Neural progenitor cell (in vitro differentiated cells): ENCODE data around the gene SCAANT1.

ENCODE experiments used
- EZH2 ChIP-seq: fragments of 200-600 bp; sonication (generic); IDR thresholded peaks from 2 replicates; pipeline ENCODE4 v1.6.1; 2017; ENCODE audit warnings: antibody characterized with exemption, mild to moderate bottlenecking, moderate library complexity
- TF ChIP-seq, protein P1 (sequence below): fragments of 200-600 bp; sonication (generic); IDR thresholded peaks from 2 replicates; pipeline ENCODE4 v1.5.1; 2017; ENCODE audit warnings: antibody characterized with exemption, mild to moderate bottlenecking

DNA sequence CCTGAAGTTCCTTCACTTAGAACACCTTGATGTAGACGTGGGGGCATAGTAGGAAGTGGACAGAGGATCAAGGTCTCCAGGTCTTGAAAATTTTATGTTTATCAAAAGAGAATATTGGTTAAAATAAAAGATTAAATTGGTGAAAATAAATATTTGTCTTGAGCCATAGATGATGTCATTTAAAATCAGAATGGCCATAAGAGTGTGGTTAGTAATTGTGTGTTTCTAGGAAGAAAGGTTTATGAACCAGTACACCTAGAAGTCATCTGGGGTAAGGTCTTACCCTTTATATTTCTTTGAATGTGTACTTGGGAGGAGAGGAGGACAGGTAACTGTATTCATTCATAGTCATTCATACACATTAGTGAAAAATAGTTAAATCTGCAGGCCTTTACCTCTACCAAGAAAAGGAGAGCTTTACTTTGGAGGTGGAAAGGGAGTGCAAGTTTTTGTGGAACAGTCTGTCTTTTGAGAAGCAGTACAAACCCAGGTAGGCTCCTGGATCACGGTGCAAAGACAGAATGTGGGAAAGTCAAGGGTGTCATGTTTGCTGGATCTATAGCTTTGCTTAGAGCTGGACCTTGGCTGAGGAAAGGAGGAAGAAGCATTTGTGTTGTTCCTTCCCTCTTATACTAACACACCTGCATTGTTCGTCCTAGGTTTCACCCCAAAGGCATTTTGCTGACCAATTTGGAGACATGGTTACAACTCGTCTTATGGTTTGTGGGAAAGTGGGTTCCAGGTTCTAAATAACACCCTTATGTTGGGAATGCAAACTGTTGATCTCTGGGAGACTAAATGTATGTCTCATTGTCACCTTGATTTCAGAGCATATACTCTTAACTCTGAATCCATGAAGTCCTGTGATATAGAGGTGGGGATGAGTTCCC lies 6.2 kb downstream of the SCAANT1 start:
- TF ChIP-seq, protein P1, sequence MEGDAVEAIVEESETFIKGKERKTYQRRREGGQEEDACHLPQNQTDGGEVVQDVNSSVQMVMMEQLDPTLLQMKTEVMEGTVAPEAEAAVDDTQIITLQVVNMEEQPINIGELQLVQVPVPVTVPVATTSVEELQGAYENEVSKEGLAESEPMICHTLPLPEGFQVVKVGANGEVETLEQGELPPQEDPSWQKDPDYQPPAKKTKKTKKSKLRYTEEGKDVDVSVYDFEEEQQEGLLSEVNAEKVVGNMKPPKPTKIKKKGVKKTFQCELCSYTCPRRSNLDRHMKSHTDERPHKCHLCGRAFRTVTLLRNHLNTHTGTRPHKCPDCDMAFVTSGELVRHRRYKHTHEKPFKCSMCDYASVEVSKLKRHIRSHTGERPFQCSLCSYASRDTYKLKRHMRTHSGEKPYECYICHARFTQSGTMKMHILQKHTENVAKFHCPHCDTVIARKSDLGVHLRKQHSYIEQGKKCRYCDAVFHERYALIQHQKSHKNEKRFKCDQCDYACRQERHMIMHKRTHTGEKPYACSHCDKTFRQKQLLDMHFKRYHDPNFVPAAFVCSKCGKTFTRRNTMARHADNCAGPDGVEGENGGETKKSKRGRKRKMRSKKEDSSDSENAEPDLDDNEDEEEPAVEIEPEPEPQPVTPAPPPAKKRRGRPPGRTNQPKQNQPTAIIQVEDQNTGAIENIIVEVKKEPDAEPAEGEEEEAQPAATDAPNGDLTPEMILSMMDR: no peak
- TF ChIP-seq EZH2: no peak
